GM23338 (cell line): ENCODE measurements around the gene RAB40B. TPM values are rescaled to one million over a fixed set of nuclear protein-coding genes. Genes with fewer than 3 reads are reported as not detected.

Source experiments
- EZH2phosphoT487 ChIP-seq: fragments of 200-600 bp; sonication (generic); IDR thresholded peaks from one replicate; pipeline ENCODE4 v1.8.1; 2018; ENCODE audit warnings: antibody characterized with exemption; ENCODE audit not compliant: unreplicated experiment
- ZNF114 ChIP-seq: fragments of 250-450 bp; sonication (Bioruptor Pico); IDR thresholded peaks from 2 replicates; pipeline ENCODE4 v1.5.0; 2020; ENCODE audit warnings: mild to moderate bottlenecking, moderate library complexity
- ZNF462 ChIP-seq: fragments of 250-450 bp; sonication (Bioruptor Pico); IDR thresholded peaks from 2 replicates; pipeline ENCODE4 v1.5.0; 2020; ENCODE audit warnings: mild to moderate bottlenecking, moderate library complexity
- microRNA-seq: library from miRNA; unstranded; fragments of <30 nt; microRNA quantifications from one replicate; pipeline ENCODE4, GENCODE V29; 2017
- polyA plus RNA-seq: library from polyadenylated mRNA; unstranded; fragments of >200 nt; fragmentation: Nextera tagmentation; extraction: Ambion mirVana; gene quantifications from 2 replicates; pipeline ENCODE4 v1.2.1, GENCODE V29; 2016
- small RNA-seq: library from RNA; depleted of rRNA; stranded (forward); fragments of <200 nt; gene quantifications from one replicate; pipeline ENCODE3, GENCODE V24; 2014; ENCODE audit warnings: low replicate concordance
- total RNA-seq: library from RNA; depleted of rRNA; stranded (reverse); fragments of >200 nt; shearing (Covaris generic); gene quantifications from 2 replicates; pipeline ENCODE4 v1.2.3, GENCODE V29; 2014; rRNA removed
- TF ChIP-seq, protein P1 (sequence below): IDR thresholded peaks from one replicate; pipeline ENCODE4 v1.6.1; 2018; ENCODE audit warnings: antibody characterized with exemption; ENCODE audit not compliant: unreplicated experiment

Gene RAB40B
- total and polyA plus RNA-seq, 2 experiments from 2014 or later, result 4.2 to 5.2 TPM

DNA sequence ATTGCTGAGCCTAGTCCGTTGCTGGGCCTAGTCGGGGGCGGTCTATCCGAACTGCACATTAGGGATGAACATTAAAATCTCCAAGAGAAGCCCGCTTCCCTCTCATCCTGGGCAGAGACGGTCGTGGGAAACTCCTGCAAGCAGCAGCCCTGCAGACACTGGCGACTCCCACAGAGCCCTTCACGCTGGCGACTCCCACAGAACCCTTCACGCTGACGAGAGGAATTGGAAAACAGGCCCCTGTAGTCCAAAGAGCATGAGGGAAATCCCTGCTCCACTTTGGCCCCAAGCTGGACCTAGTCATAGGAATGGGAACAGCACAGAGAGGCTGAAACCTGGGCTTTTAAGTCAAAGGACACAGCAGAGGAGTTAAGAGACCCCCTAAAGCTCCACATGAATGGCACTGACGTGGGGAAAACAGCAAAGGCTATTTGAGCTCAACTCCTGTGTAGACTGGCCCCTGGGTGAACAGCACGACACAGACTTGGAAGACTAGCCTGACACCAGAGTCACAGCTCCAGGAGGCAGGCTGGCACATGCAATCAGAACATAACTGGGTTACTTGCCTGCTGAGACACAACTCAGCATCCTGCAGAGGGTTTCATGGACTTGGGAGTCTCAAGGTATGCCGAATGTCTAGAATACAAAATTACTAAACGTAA is 92.4 kb downstream of the RAB40B start (continued):
- TF ChIP-seq, protein P1, sequence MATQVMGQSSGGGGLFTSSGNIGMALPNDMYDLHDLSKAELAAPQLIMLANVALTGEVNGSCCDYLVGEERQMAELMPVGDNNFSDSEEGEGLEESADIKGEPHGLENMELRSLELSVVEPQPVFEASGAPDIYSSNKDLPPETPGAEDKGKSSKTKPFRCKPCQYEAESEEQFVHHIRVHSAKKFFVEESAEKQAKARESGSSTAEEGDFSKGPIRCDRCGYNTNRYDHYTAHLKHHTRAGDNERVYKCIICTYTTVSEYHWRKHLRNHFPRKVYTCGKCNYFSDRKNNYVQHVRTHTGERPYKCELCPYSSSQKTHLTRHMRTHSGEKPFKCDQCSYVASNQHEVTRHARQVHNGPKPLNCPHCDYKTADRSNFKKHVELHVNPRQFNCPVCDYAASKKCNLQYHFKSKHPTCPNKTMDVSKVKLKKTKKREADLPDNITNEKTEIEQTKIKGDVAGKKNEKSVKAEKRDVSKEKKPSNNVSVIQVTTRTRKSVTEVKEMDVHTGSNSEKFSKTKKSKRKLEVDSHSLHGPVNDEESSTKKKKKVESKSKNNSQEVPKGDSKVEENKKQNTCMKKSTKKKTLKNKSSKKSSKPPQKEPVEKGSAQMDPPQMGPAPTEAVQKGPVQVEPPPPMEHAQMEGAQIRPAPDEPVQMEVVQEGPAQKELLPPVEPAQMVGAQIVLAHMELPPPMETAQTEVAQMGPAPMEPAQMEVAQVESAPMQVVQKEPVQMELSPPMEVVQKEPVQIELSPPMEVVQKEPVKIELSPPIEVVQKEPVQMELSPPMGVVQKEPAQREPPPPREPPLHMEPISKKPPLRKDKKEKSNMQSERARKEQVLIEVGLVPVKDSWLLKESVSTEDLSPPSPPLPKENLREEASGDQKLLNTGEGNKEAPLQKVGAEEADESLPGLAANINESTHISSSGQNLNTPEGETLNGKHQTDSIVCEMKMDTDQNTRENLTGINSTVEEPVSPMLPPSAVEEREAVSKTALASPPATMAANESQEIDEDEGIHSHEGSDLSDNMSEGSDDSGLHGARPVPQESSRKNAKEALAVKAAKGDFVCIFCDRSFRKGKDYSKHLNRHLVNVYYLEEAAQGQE, result no peak
- TF ChIP-seq ZNF114 (CRISPR knock-in tag), result no peak
- TF ChIP-seq ZNF462 (CRISPR knock-in tag), result no peak
- no peak for TF ChIP-seq EZH2phosphoT487

Small RNA genes within 50 kb of the gene (microRNA-seq; reads per million reads assigned to microRNA genes)
- not detected for gene MIR4525

Small RNA genes within 50 kb of the gene (small RNA-seq; reads per million reads assigned to genes)
- gene MIR4525, result not detected

Other genes with a start within 250 kb of the RAB40B start
- 61.2 and 72.4 TPM in 2 replicates for gene CYBC1, start 247.9 kb downstream of the RAB40B start, total RNA-seq
- 22.5 and 24.7 TPM in 2 replicates for gene CYBC1, start 247.9 kb downstream of the RAB40B start, polyA plus RNA-seq
- 66.1 and 83.8 TPM in 2 replicates for gene NARF, start 240.0 kb downstream of the RAB40B start, total RNA-seq
- gene NARF, start 240.0 kb downstream of the RAB40B start, polyA plus RNA-seq, result 67.1 and 69.5 TPM in 2 replicates
- 62.4 and 66.0 TPM in 2 replicates for gene FOXK2, start 179.0 kb downstream of the RAB40B start, total RNA-seq
- 12.2 and 12.3 TPM in 2 replicates for gene FOXK2, start 179.0 kb downstream of the RAB40B start, polyA plus RNA-seq
- 96.4 and 97.6 TPM in 2 replicates for gene WDR45B, start 50.3 kb downstream of the RAB40B start, total RNA-seq
- 69.4 and 82.3 TPM in 2 replicates for gene WDR45B, start 50.3 kb downstream of the RAB40B start, polyA plus RNA-seq
- 13.2 and 15.9 TPM in 2 replicates for gene FN3KRP, start 18.0 kb upstream of the RAB40B start, total RNA-seq
- gene FN3KRP, start 18.0 kb upstream of the RAB40B start, polyA plus RNA-seq, result 15.1 and 16.7 TPM in 2 replicates
- 11.0 and 12.9 TPM in 2 replicates for gene FN3K, start 36.9 kb upstream of the RAB40B start, total RNA-seq
- gene FN3K, start 36.9 kb upstream of the RAB40B start, polyA plus RNA-seq, result 5.3 TPM in 2 replicates
- 116 and 122 TPM in 2 replicates for gene TBCD, start 53.4 kb upstream of the RAB40B start, total RNA-seq
- gene TBCD, start 53.4 kb upstream of the RAB40B start, polyA plus RNA-seq, result 72.4 and 75.0 TPM in 2 replicates
- gene ZNF750, start 141.3 kb upstream of the RAB40B start, total RNA-seq, result 0.17 TPM in 1 of 2 replicates, not detected in the other
- gene ZNF750, start 141.3 kb upstream of the RAB40B start, polyA plus RNA-seq, result 0.13 and 0.19 TPM in 2 replicates